ENCODE data around the gene CD79B. TPM values are rescaled to one million over a fixed set of nuclear protein-coding genes. Genes with fewer than 3 reads are reported as not detected.

Gene CD79B
- total RNA-seq, 1 experiment from 2014 or later, result not detected

- intact Hi-C loops (cut with micrococcal nuclease; ENCODE audit: unreplicated experiment), result no loop called here
- no peaks in the 10 kb centered on the region for H3K4me1 Mint-ChIP-seq (ENCODE audit: low read depth, unreplicated experiment)
- no peaks in the 10 kb centered on the region for H3K9me3 Mint-ChIP-seq (ENCODE audit: low read depth, unreplicated experiment)
- TF ChIP-seq, protein P1, sequence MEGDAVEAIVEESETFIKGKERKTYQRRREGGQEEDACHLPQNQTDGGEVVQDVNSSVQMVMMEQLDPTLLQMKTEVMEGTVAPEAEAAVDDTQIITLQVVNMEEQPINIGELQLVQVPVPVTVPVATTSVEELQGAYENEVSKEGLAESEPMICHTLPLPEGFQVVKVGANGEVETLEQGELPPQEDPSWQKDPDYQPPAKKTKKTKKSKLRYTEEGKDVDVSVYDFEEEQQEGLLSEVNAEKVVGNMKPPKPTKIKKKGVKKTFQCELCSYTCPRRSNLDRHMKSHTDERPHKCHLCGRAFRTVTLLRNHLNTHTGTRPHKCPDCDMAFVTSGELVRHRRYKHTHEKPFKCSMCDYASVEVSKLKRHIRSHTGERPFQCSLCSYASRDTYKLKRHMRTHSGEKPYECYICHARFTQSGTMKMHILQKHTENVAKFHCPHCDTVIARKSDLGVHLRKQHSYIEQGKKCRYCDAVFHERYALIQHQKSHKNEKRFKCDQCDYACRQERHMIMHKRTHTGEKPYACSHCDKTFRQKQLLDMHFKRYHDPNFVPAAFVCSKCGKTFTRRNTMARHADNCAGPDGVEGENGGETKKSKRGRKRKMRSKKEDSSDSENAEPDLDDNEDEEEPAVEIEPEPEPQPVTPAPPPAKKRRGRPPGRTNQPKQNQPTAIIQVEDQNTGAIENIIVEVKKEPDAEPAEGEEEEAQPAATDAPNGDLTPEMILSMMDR (IDR thresholded peaks at IDR 0.05; ENCODE audit: unreplicated experiment), result no peak
- no peaks in the 10 kb centered on the region for H3K36me3 Mint-ChIP-seq (ENCODE audit: insufficient read depth, unreplicated experiment)
- CTCF ChIA-PET, result interaction anchor here (0.7 kb wide), 1 partner anchor 194 kb away, joined by 4 read pairs; no protein-coding TSS in a partner anchor
- peaks cover 34% of the 10 kb centered on the region for H3K27me3 Mint-ChIP-seq (ENCODE audit: unreplicated experiment)
- no peak for DNase-seq
- no TSS peak for BruUV-seq (replicated peaks)
- no peak overlapping the region for H3K27ac Mint-ChIP-seq (ENCODE audit: unreplicated experiment)
- no peak overlapping the region for H3K4me3 Mint-ChIP-seq (ENCODE audit: low read depth, unreplicated experiment)
These were observed 30.2 kb upstream of the CD79B start for GRCh38 chr17:63962298-63962744.

- H3K9me3 Mint-ChIP-seq (ENCODE audit: low read depth, unreplicated experiment), result no peaks in the 10 kb centered on the region
- no peak overlapping the region for H3K4me3 Mint-ChIP-seq (ENCODE audit: low read depth, unreplicated experiment)
- intact Hi-C loops (cut with micrococcal nuclease; ENCODE audit: unreplicated experiment), result no loop called here
- BruUV-seq (replicated peaks), result no TSS peak
- peaks cover 27% of the 10 kb centered on the region for H3K27me3 Mint-ChIP-seq (ENCODE audit: unreplicated experiment)
- H3K36me3 Mint-ChIP-seq (ENCODE audit: insufficient read depth, unreplicated experiment), result no peaks in the 10 kb centered on the region
- no peak for DNase-seq
- CTCF ChIA-PET, result interaction anchor here (0.6 to 0.7 kb wide), 2 partner anchors 113 to 195 kb away, joined by 3 to 4 read pairs; no protein-coding TSS in a partner anchor
- H3K4me1 Mint-ChIP-seq (ENCODE audit: low read depth, unreplicated experiment), result no peaks in the 10 kb centered on the region
- H3K27ac Mint-ChIP-seq (ENCODE audit: unreplicated experiment), result no peak overlapping the region
- TF ChIP-seq, protein P1 (IDR thresholded peaks at IDR 0.05; ENCODE audit: unreplicated experiment), result no peak
These were observed 29.5 kb upstream of the CD79B start for GRCh38 chr17:63961355-63962212.

GRCh38 chr17:63960430-63960829 is 28.3 kb upstream of the CD79B start:
- no peaks in the 10 kb centered on the region for H3K9me3 Mint-ChIP-seq (ENCODE audit: low read depth, unreplicated experiment)
- no peak overlapping the region for H3K27ac Mint-ChIP-seq (ENCODE audit: unreplicated experiment)
- no peaks in the 10 kb centered on the region for H3K36me3 Mint-ChIP-seq (ENCODE audit: insufficient read depth, unreplicated experiment)
- no peaks in the 10 kb centered on the region for H3K4me1 Mint-ChIP-seq (ENCODE audit: low read depth, unreplicated experiment)
- CTCF ChIA-PET, result no interaction called here
- peaks cover 31% of the 10 kb centered on the region for H3K27me3 Mint-ChIP-seq (ENCODE audit: unreplicated experiment)
- TF ChIP-seq, protein P1 (IDR thresholded peaks at IDR 0.05; ENCODE audit: unreplicated experiment), result no peak
- BruUV-seq (replicated peaks), result no TSS peak
- intact Hi-C loops (cut with micrococcal nuclease; ENCODE audit: unreplicated experiment), result no loop called here
- H3K4me3 Mint-ChIP-seq (ENCODE audit: low read depth, unreplicated experiment), result no peak overlapping the region
- no peak for DNase-seq

DNA sequence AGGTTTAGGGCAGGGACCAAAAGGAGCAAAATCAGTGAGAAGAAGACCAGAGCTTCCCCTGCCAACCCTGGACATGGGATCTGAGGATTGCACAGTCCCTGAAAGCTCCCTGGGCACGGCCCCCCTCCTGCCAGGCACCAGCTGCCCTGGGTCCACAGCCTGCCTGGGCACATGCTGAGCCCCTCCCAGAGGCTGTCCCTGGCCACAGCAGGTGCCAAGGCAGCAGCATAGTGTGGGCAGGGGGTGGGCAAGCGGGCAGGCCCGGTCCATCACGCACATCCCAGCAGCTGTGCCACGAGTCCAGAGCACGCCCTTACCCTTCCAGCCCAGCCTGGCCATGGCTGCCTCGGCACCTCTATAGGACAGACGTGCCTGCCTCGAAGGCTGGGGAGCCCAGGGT is 27.9 kb upstream of the CD79B start:
- no TSS peak for BruUV-seq (replicated peaks)
- no peaks in the 10 kb centered on the region for H3K36me3 Mint-ChIP-seq (ENCODE audit: insufficient read depth, unreplicated experiment)
- TF ChIP-seq, protein P1 (IDR thresholded peaks at IDR 0.05; ENCODE audit: unreplicated experiment), result no peak

More for the DNA sequence above, 27.9 kb upstream of the CD79B start:
- H3K4me1 Mint-ChIP-seq (ENCODE audit: low read depth, unreplicated experiment), result no peaks in the 10 kb centered on the region
- CTCF ChIA-PET, result no interaction called here
- H3K27me3 Mint-ChIP-seq (ENCODE audit: unreplicated experiment), result peaks cover 35% of the 10 kb centered on the region
- intact Hi-C loops (cut with micrococcal nuclease; ENCODE audit: unreplicated experiment), result no loop called here
- DNase-seq, result no peak
- no peak overlapping the region for H3K4me3 Mint-ChIP-seq (ENCODE audit: low read depth, unreplicated experiment)
- no peaks in the 10 kb centered on the region for H3K9me3 Mint-ChIP-seq (ENCODE audit: low read depth, unreplicated experiment)
- H3K27ac Mint-ChIP-seq (ENCODE audit: unreplicated experiment), result no peak overlapping the region
